GM21723 (cell line): ENCODE data around the gene OTUB1.
"Not testable (repeated sequence)": the region's sequence is repeated elsewhere in the genome, so short reads cannot be mapped to it uniquely, and the experiment has no call there.

ENCODE experiments used
- ATAC-seq: cut with Tn5 transposase; IDR thresholded peaks from one replicate; pipeline ENCODE4 v1.9.1; 2021; ENCODE audit warnings: mild to moderate bottlenecking, moderate library complexity; ENCODE audit not compliant: unreplicated experiment

Gene OTUB1

DNA sequence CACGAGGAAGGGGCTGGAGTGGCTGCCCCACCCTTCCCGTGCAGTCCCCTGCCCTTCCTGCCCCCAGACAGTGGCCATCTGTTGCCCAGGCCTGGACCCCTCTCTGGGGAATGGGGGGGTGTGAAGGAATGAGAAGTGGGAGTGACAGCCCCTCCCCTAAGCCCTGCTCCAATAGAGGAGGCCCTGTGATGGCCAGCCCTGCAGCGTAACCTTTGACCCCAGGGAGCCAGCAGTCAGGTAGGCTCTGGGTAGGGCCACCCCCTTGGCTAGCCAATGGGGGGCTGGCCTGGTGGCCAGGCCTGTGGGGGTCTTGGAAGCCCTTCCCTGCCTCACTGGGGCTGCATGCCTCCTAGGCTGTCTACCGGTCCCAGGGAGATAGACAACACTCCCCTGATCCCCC is 56.1 kb downstream of the OTUB1 start:
- no peak for ATAC-seq

DNA sequence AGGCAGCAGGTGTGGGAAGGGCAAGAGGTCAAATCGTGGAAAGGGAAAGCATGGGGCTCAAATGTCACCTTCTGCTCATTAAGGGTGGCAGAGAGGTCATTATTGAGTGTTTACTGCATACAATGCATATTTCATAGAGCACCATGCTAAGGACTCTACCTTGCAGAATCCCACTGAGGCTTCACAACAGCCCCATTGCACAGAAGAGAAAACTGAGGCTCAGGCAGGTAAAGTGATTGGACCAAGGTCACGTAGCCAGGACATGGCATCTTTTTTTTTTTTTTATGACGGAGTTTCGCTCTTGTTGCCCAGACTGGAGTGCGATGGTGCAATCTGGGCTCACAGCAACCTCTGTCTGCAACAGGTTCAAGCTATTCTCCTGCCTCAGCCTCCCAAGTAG is 57.3 kb downstream of the OTUB1 start:
- ATAC-seq: no peak

DNA sequence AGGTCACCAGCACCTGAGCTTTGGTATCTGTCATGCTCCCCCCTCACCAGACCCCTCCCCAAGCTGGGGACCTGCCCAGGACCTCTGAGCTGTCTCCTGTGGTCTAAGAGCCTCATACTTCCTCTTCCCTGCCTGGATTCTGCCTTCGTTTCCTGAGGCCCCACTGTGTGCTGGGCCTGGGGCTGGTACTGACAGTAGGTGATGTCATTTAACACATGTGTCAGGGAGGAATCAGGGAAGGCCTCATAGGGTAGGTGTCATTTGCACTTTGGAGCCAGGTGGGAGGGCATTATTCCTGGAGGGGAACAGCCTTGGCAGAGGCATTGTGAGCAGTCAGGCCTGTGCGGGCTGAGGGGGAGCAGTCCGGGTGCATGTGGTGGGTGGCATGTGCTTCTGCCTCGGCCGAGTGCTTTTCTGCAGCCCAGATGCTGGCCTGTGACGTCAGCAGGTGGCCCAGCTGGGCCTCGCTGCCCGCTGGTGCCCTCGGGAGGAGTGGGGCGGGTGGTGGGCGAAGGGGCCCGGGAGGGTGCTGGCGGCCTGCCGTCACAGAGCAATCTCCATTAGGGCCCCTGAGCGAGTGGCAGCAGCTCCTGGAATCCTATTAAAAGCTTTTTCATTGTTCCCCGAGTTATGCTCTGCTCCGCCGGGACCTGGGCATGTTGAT is 58.6 kb downstream of the OTUB1 start:
- no peak for ATAC-seq

DNA sequence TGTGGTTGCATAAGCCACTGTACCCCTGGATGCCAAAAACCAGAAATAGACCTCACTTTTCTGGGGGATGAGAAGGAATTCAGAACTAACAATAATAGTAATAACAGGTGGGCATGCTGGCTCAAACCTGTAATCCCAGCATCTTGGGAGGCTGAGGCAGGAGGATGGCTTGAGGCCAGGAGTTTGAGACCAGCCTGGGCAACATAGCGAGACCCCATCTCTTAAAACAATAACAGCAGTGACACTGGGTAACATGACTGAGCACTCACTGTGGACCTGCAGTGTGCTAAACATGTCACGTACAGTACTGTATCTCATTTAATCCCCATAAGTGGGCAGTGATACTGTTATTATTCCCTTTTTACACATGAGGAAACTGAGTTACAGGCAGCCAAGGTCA is 59.5 kb downstream of the OTUB1 start:
- ATAC-seq: no peak

DNA sequence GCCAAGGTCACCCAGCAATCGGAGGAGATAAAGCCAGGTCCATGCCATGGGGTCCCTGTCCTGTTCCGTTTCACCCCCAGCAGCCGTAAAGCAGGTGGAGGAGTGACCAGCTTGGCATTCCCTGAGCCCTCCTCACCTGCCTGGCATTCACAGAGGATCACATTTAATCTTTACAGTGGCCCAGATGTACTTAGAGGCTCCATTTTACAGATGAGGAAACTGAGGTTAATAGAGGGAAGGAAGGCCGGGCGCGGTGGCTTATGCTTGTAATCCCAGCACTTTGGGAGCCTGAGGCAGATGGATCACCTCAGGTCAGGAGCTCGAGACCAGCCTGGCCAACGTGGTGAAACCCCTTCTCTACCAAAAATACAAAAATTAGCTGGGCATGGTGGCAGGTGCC is 61.1 kb downstream of the OTUB1 start:
- ATAC-seq: not testable (repeated sequence)
